Fibroblast of the aortic adventitia (primary cell): Measurements from ENCODE around the gene GARS1. TPM values are rescaled to one million over a fixed set of nuclear protein-coding genes. Genes with fewer than 3 reads are reported as not detected.
"Not testable (repeated sequence)": the region's sequence is repeated elsewhere in the genome, so short reads cannot be mapped to it uniquely, and the experiment has no call there.

Experiments
- DNase-seq: peaks from one replicate; pipeline ENCODE4 v3.0.0-alpha.2; 2010; ENCODE audit warnings: low read depth
- H3K4me3 ChIP-seq: 2 replicates; pipeline ENCODE4 v1.5.1; 2011; ENCODE audit warnings: low read depth, mild to moderate bottlenecking, control low read depth, low read length, moderate library complexity
- total RNA-seq: library from RNA; depleted of rRNA; stranded (reverse); fragments of >200 nt; gene quantifications from 2 replicates; pipeline ENCODE4 v1.2.3, GENCODE V29; 2012; ENCODE audit warnings: low replicate concordance
- TF ChIP-seq, protein P1 (sequence below): IDR thresholded peaks from 2 replicates; pipeline ENCODE4 v1.5.1; 2011; ENCODE audit warnings: mild to moderate bottlenecking, low read length, control low read depth, inconsistent platforms; ENCODE audit not compliant: insufficient read depth

The GARS1 gene
- total RNA-seq, 1 donor = 452 TPM

GRCh38 chr7:30562498-30562897, 32.2 kb upstream of the GARS1 start:
- TF ChIP-seq, protein P1, sequence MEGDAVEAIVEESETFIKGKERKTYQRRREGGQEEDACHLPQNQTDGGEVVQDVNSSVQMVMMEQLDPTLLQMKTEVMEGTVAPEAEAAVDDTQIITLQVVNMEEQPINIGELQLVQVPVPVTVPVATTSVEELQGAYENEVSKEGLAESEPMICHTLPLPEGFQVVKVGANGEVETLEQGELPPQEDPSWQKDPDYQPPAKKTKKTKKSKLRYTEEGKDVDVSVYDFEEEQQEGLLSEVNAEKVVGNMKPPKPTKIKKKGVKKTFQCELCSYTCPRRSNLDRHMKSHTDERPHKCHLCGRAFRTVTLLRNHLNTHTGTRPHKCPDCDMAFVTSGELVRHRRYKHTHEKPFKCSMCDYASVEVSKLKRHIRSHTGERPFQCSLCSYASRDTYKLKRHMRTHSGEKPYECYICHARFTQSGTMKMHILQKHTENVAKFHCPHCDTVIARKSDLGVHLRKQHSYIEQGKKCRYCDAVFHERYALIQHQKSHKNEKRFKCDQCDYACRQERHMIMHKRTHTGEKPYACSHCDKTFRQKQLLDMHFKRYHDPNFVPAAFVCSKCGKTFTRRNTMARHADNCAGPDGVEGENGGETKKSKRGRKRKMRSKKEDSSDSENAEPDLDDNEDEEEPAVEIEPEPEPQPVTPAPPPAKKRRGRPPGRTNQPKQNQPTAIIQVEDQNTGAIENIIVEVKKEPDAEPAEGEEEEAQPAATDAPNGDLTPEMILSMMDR = peak; percentile 21
- no peak overlapping the region for H3K4me3 ChIP-seq
- peak; percentile 61 for DNase-seq

- DNase-seq = no peak
- TF ChIP-seq, protein P1 = no peak
- no peak overlapping the region for H3K4me3 ChIP-seq
These were observed 31.8 kb upstream of the GARS1 start for GRCh38 chr7:30562909-30563308.

- no peak overlapping the region for H3K4me3 ChIP-seq
- TF ChIP-seq, protein P1 = no peak
- DNase-seq = peak; percentile 25
These were observed 31.2 kb upstream of the GARS1 start for GRCh38 chr7:30563326-30563942.

- DNase-seq = peak; percentile 90
- TF ChIP-seq, protein P1 = peak; percentile 82
- no peak overlapping the region for H3K4me3 ChIP-seq
These were observed 30.3 kb upstream of the GARS1 start for GRCh38 chr7:30564243-30564892.

DNA sequence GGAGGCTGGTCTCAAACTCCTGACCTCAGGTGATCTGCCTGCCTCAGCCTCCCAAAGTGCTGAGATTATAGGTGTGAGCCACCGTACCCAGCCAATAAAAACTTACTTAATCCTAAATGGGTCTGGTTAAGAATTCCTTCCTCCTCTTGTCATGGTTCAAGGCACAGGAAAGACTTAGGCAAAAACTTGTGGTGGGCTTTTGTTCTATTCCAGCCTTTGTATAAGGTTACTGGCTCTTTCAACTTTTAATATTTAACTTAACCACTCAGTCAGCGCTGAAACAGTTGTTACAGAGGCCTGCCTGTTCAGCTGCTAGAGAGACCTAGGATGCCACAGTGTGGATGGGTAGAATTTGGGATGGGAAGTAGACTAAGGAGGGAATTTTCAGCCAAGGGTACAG, 28.1 kb upstream of the GARS1 start:
- H3K4me3 ChIP-seq = no peak overlapping the region
- no peak for DNase-seq
- TF ChIP-seq, protein P1 = no peak

DNA sequence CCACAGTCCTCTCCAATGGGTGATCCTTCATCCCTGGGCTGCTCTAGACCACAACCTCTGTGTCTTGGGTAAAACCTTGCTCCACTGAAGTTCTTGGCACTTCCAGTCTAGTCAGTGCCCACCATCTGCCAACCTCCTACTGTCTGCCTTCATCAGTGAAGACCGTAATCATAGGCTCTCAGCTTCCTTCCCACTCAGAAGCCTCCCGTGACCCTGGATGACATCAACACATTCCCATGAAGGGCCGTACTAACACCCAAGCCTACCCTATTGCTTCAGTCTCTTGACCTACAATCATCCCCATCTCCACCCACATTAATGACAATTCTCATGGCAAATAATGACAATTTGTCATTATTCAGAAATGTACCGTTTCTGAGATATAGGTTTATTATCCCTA, 27.6 kb upstream of the GARS1 start:
- TF ChIP-seq, protein P1 = no peak
- DNase-seq = no peak
- H3K4me3 ChIP-seq = no peak overlapping the region

GRCh38 chr7:30570238-30570637, 24.4 kb upstream of the GARS1 start:
- DNase-seq, H3K4me3 ChIP-seq: not testable (repeated sequence)
